ENCODE measurements around the gene PDGFB. TPM values are rescaled to one million over a fixed set of nuclear protein-coding genes. Genes with fewer than 3 reads are reported as not detected.
A peak's percentile ranks its signal among the peaks of the same experiment; 100 is the strongest.

Gene PDGFB
- total RNA-seq: 1 to 10 TPM; 7.5 to 8.1 TPM
- long read RNA-seq, donor 1, partial matches to known transcripts: 1 of 3 reads
- long read RNA-seq, donor 1, other reads (novel, unspliced or antisense): 0 of 3 reads
- long read RNA-seq, donor 2, partial matches to known transcripts: 1 of 4 reads
- long read RNA-seq, donor 2, other reads (novel, unspliced or antisense): 2 of 4 reads

DNA sequence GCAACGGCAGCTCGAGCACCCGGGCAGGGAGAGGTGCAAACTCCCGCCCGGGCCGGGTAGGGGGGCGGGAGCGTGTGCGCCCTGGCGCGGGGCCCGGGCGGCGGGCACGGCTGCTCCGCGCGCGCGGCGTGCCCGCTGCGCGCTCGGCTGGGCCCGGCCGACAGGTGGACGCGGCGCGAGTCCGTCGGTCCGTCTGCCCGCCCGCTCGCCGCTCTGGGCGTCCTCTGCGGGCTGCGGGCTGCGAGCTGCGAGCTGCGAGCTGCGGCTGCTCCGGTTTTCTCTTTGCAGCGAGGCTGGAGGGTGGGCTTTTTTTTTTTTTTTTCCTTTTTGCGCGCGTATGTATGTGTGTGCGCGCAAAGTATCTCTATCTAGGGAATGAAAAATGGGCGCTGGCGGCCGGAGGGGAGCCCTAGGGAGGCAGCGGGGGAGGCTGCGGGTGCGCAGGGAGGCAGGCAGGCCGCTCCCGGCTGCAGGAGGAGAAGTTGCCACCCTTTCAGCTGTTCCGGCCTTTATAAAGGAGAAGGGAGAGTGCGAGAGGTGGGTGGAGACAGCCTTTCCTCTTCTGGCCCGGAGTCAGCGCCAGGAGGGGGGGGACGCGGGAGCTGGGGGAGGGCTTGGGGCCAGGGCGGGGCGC lies at the start of gene PDGFB:
TSS of gene PDGFB (minus strand) at position 487 of the 634 bp plus-strand sequence. CDS start 1,019 bp downstream, outside the sequence.
- no peak for DNase-seq (ENCODE audit: low spot score)

DNA sequence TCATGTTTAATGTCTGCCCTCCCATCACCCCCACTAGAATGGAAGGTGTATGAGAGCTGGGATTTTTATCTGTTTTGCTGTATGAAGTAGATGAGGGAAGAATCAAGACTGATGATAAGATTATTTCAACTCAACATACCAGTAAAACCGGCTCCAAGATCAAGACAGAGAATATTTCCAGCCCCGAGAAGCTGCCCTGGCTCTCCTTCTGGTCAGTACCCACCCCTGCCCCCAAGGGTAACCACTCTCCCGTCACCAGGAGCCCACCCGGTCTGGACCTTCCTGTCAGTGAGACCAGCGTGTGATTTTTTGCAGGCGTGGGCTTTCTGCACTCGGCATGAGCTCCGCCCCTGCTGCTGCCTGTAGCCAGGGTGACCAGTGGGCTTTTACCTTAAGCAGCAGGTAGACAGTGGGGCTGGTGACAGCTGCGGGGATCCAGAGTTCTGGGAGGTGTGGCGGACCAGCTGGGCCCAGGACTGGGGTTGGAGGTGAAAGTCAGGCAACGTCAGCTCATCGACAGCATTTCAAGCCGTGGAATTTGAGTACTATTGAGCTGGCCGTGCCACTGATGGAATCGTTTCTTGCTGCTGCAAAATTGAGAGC lies 49.1 kb upstream of the PDGFB start:
- intact Hi-C loops (cut with DNase I): no loop called here
- DNase-seq (ENCODE audit: low spot score): no peak

More for the DNA sequence above, at the start of gene PDGFB:
- intact Hi-C loops (cut with DNase I): no loop called here

DNA sequence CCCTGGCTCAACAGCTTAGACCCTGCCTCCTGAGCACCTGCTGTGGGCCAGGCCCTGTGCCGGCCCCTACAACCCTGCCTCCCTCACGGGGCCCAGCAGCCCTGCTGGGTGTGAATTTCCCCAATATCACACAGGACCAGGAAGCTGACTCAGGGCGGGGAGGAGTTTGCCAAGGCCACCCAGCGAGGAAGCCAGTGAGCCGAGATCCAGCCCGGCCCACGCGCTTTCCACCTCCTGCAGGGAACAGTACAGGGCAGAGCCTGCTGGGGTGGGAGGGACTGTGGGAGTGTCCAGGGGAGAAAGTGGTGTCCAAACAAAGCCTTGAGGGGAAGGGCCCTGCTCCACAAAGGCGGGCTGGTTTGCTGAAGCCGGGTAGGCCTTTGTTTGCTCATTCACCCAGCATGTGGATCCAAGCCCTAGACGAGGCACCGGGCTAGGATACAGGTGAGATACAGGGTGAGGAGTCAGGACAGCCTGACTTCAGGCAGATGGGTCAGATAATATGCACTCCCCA lies 47.8 kb upstream of the PDGFB start:
- intact Hi-C loops (cut with DNase I): no loop called here
- peak; percentile 98 for DNase-seq (ENCODE audit: low spot score)

DNA sequence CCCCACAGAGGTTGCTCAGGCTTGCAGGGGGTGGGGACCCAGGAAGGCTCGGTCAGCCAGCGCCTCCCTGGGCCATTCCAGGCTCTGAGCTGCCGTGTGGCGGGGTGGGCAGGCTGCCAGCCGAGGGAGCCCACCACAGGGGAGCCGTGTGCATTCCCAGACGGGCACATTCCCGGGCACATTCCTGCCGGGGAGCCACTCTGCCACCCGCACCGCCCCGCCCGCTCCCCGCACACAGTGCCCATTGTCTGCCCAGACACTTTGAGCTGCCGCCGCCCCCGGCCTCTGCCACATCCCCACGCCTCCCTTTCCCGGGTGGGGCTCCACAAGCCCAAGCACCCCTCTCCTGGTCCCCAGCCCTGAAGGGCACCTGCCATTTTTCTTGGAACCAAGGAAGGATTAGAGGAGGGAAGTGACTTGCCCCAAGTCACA lies 47.3 kb upstream of the PDGFB start:
- DNase-seq (ENCODE audit: low spot score): no peak
- intact Hi-C loops (cut with DNase I): no loop called here

DNA sequence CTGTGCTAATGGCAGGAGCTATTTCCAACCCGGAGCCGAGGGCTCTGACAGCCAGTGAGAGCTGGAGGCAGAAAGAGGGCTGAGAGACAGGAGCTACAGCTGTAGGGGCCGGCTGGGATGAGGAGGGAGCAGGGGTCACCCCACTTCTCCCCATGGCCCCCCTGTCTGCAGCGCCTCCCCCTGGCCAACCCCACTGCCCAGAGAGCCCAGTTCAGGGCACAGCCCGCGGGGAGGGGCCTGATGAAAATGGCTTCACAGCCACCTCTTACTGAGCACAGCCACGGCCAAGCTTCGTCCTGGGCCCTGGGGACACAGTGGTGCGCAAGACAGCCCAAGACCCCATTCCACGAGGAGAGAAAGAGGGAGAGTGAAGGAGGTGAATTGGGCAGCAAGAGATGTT lies 46.7 kb upstream of the PDGFB start:
- DNase-seq (ENCODE audit: low spot score): no peak
- intact Hi-C loops (cut with DNase I): no loop called here

DNA sequence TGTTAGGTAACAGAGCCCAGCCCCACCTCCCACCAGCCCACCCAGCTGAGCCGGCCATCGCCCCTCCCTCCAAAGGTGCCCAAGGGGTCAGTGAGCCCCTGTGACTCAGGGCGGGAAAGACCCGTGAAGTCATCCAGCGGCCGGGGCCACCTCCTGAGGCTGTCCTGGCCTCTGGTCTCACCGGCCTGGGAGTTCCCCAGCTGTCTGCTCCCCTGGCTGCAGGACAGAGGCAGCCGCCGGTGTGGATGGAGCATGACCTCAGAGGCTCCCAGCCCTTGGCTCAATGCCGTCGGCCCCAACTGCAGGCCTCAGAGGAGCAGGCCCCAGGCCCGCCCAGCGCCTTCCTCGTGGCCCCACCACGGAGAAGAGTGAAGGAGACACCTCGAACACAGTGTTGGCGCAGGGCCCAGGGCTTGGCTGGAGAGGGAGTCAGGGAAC lies 46.0 kb upstream of the PDGFB start:
- intact Hi-C loops (cut with DNase I): no loop called here
- DNase-seq (ENCODE audit: low spot score): no peak

DNA sequence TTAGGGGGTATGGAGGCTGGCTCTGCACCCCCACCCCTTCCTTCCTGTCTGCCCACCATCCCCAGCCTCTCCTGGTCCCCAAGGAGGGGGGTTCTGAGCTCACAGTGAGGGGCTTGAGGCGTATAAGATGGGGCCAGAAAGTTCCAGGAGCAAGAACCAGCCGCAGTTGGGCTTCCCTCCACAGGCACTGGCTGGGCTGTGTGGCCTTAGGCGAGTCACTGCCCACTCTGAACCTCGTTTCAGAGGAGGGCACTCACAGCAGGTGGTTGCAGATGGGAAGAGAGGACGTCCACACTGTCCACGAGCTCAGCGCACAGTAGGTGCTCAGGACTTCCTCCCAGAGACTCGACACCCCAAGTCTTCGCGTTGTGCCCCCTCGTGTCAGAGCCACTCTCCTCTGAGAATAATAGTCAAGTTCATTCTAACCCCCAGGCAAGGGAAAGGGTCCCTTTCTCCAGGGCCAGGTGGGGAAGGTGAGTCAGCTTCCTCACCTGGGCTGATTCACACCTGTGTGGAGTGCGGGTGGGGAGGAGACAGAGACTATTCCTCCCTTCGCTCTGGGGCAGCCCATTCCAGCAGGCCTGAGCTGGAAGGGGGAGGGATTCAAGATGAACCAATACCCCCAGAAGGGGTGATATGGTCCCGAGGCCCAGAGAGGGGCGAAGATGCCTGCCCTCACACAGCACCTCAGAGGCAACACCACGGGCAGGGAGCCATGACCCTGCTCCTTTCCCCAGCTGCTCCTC lies 45.4 kb upstream of the PDGFB start:
- no peak for DNase-seq (ENCODE audit: low spot score)

DNA sequence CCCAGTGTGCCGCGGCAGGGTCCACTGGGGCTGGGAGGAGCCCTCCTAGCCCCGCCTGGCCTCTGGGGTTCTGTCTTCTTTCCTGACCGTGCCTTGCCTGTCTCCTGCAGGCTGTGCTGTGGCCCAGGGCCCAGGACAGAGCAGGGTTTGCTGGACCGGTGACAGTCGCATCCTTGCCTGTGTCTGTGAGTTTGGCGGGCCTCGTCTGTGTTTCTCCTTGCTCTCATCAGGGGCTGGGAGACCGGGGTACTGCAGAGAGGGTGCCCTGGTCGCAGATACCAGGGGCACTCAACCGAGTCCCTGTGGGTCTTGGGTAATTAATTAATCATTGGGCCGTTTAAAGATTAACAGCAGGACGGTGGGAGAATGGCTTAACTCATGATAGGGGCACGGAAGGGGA lies 44.8 kb upstream of the PDGFB start:
- no peak for DNase-seq (ENCODE audit: low spot score)
- intact Hi-C loops (cut with DNase I): no loop called here

More for the DNA sequence above, 45.4 kb upstream of the PDGFB start:
- intact Hi-C loops (cut with DNase I): no loop called here

DNA sequence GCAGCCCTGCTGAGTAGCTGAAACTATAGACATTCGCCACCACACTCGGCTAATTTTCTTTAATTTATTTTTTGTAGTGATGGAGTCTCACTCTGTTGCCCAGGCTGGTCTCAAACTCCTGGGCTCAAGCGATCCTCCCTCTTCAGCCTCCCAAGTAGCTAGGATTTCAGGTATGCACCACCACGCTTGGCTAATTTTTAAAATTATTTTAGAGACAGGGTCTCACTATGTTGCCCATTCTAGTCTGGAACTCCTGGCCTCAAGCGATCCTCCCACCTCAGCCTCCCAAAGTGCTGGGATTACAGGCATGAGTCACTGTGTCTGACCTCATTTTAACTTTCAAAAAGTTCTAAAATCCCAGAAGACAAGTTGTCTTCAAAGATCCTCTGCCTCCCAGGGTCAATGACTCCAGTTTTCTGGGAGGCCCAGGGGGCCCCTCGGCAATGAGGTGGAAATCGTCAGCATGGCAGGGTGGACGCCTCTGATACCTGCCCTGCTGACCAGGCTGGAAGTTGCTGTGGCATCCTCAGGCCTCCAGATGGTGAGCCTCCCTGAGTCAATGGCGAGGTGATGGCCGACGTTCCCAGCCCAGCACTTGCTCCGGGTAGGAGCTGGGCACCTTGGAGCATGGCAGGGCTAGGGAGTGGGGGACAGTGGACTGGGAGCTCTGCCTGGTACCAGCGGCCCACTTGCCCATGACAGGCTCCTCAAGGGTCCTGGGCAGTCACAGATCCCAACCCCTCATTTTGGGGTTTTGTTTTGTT lies 43.5 kb upstream of the PDGFB start:
- intact Hi-C loops (cut with DNase I): no loop called here
- DNase-seq (ENCODE audit: low spot score): no peak

DNA sequence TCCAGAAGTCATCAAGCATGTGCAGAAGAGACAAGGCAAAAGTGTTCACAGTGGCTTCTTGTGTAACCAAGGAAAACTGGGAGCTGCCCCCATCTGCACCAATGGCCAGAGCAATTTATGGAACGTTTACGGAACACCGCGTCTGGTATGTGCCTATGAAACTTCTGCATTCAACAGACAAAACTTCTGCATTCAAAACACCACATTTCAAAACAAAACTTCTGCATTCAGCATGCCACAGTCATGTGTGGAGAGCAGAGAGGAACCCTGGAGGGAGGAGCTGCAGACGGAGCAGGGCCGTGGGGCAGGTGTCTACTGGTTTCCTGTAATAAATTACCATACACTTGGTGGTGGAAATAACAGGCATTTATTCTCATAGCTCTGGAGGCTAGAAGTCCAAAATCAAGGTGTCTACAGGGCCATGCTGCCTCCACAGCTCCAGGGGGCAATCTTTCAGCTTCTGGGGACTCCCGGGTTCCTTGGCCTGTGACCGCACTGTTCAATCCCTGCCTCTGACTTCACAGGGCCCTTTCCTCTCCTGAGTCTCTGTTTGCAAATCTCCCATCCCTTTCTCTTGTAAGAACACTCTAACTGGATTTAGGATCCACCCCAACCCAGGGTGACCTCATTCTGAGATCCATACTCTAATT lies 42.4 kb upstream of the PDGFB start:
- intact Hi-C loops (cut with DNase I): no loop called here
- no peak for DNase-seq (ENCODE audit: low spot score)

DNA sequence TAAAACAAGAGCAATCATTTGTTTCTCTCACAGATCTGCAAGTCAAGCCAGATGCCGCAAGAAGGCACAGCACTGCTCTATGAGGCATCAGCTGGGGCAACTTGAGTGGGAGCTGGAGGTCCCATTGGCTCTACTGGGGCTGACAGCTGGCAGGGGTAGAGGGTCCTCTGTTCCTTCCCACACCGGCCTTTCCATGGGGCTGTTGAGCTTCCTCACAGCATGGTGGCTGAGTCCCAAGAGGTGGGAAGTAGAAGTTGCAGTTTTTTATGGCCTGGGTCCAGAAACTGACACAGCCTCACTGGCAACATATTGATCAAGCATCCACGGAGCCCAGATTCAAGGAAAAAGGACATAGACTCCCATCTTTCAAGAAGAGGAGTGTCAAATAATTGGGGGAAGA lies 40.2 kb upstream of the PDGFB start:
- intact Hi-C loops (cut with DNase I): no loop called here
- no peak for DNase-seq (ENCODE audit: low spot score)

DNA sequence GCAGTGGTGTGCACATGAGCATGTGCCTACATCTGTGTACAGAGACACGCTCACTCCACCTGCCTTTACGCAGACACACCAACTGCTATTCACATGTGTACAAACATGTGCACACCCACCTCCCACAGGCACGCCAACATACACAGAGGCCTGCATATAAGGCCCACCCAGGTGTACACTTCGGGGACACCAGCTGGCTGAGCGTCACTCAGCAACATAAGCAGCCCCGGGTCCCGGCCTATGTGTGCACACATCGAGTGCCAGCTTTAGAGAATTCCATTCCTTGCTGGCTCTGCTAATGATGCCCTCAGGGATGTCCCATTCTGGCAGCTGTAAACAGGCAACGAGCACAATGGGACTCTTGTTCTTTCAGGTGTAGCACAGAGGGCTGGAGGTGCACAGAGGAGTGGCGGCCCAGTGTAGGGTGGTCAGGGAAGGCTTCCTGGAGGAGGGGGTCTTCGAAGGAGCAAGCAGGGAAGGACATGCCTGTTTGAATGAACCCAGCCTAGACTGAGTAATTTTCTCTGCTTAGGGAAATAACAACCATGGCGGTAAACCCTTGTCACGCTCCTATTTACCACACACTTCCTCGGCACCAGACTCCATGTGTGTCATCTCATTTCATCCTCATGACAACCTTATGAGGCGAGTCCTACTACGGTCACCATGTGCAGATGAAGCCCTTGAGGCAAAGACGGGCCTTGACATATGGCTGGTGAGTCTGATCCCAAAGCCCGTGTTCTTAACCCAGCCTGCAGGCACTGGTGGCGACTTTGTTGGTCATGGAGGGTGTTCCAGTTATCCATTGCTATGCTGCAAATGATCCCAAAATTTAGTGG lies 39.6 kb upstream of the PDGFB start:
- no peak for DNase-seq (ENCODE audit: low spot score)
- intact Hi-C loops (cut with DNase I): no loop called here

DNA sequence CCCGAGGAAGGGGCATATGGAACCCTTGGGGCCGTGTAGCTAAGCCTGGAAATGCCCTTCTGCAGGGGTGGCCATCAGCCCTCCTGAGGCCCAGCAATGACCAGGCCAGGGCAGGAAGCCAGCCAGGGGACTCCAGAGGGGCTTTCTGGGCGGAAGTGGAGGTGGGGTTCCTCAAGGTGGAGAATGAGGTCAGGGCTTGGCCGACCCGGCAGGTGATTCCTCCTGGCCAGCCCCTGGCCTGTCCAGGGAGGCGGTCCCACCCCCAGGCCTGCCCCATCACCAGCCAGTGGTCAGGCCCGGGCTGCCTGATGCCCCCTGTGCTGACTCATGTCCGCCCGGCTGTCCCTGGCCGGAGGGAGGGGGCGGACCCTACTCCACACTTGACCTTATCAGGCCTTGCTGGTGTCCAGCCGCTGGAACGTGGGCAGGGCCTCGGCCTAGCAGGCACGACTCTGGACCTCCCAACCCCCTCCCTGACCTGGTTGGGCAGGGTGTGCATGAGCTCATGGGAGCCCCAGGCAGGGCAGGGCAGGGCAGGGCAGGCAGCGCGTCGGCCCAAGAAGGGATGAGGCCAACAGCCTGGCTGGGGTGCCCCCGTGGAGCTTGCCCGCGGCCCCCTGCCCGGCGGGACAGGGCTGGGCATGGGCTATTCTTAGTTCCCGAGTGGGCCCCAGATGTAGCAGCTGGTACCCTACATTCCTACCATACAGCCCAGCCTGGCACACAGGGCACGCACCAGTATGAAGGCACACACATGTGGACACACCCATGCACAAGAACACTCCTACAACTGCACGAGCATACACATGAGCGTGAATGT lies 38.8 kb upstream of the PDGFB start:
- peak; percentile 88 for DNase-seq (ENCODE audit: low spot score)
- intact Hi-C loops (cut with DNase I): no loop called here

DNA sequence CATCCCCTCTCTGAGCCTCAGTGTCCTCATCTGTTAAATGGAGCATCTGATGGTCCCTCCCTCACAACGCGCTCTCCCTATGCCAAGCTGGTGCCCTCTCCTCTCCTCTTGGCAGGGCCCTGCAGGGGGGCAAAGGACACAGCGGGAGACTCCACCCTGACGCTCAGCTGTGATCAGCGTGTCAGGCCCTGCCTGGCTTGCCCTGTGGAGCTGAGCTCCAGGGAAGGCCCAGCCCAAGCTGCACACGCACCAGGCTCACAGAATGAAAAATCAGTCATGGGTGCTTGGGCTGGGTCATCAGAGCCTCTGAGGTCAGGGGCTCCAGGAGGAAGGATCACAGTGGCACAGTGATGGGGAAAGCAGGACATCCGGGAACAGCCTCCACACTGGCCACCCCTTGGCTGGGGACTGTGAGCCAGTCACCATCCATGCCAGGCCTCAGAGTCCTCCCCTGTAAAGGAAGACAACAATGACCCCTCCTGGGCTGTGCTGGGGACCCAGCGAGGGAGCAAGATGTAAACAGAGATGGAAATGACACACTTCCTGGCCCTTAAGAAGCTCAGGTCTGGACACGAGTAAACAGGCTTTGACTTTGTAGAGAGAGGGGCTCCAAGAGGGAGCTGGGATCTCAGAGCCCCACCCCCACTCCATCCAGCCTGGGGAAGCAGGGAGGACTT lies 38.0 kb upstream of the PDGFB start:
- intact Hi-C loops (cut with DNase I): no loop called here

DNA sequence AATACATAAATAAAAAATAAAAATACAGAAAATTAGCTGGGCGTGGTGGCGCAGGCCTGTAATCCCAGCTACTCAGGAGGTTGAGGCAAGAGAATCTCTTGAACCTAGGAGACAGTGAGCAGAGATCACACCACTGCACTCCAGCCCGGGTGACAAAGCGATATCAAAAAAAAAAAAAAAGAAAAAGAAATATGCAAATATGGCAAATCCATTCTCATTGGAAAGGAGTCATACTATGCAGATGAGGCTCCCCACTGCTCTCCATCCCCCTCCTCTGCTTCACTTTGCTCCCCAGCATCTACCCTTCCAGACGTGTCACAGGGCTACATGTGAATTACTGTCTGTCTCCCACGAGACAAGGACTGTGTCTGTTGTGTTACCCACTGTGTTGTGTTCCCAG lies 36.3 kb upstream of the PDGFB start:
- intact Hi-C loops (cut with DNase I): no loop called here
- no peak for DNase-seq (ENCODE audit: low spot score)

More for the DNA sequence above, 38.0 kb upstream of the PDGFB start:
- DNase-seq (ENCODE audit: low spot score): no peak

DNA sequence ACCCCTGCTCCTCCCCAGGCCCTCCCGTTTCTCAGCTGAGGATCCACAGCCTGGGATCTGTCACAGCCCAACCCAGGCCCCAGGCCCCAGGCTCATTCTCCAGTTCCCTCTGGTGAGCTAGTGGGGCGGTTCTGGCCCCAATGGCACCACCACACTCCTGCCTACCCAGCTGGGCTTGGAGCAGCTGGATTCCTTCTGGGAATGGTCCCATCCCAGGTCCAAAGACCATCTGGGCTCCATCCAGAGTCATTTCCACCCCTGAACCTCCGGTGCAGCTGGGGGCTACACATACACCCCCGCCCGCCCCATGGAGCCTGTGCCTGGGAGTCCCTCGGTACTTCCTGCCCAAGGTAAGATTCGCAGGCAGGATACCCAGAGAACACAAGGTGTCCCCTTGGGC lies 35.5 kb upstream of the PDGFB start:
- intact Hi-C loops (cut with DNase I): no loop called here

More for the DNA sequence above, 35.5 kb upstream of the PDGFB start:
- DNase-seq (ENCODE audit: low spot score): no peak
